Measurements from ENCODE around the gene SUCLG2.
A peak's percentile ranks its signal among the peaks of the same experiment; 100 is the strongest.

The SUCLG2 gene

GRCh38 chr3:67458408-67458807 is 196.0 kb downstream of the SUCLG2 start:
- peak; percentile 19 for DNase-seq (ENCODE audit: low spot score)

DNA sequence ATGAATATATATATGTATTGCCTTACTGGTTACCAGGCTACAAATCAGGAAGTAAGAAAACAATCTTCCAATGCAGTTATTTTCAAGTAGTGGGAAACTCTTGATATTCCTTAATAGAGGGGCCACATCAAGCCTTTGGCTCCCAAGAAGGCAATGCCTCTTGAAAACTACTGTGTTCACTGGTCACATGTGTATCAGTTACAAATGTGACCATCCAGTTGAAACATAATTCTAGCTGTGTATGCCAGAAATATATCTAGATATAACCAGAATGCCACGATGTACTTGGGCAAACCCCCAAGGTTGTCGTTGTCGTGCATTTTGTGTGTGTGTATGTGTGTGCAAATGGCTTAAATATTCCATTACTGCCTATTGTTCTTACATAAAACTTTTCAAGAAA is 200.8 kb downstream of the SUCLG2 start:
- no peak for DNase-seq (ENCODE audit: low spot score)

GRCh38 chr3:67450153-67450552 is 204.3 kb downstream of the SUCLG2 start:
- no peak for DNase-seq (ENCODE audit: low spot score)

DNA sequence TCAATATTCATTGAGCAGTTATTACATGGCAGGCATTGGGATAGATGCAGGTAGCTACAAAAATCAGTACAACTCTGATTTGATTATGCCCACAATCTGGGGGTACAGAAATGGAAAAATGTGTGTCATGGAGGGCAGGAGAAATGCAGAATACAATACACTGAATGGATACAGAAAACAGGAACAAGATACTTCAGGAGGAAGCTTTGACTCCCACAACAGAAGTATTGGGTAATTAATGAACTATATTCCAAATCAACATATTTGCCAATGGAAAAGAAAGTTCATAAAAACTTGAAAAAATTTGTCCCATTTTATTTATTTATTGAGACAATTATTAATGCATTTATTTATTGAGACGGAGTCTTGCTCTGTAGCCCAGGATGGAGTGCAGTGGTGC is 207.0 kb downstream of the SUCLG2 start:
- DNase-seq (ENCODE audit: low spot score), result no peak

DNA sequence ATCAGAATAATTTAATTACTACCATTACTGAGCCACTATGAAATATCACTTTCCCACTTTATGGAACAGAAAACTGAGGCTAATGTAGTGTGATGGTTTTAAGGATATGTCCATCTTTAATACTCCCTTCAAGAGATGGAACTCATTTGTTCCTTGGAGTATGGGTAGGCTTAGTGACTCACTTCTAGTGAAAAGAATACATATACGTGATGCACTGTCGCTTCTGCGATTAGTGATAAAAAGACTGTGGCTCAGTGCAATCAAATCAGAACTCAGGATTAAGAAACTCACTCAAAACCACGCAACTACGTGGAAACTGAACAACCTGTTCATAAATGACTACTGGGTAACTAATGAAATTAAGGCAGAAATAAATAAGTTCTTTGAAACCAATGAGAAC is 216.6 kb downstream of the SUCLG2 start:
- no peak for DNase-seq (ENCODE audit: low spot score)

DNA sequence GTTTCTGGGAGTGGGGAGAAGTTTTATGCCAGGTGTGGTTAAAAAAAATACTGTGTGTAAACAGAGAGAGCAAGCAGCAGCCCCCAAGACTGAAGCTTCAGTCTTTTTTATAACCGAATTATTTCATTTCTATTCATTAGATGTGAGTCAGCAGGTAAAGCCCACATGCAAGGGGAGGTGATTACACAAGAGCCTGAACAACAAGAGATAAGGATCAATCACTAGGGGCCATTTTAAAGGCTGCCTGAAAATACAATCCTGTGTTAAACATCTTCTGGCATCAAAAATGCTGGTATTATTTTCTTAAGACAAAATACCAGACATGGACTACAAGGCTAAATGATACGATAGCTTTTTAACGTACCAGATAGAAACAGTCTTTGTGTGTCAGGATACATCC is 217.3 kb downstream of the SUCLG2 start:
- DNase-seq (ENCODE audit: low spot score), result no peak

DNA sequence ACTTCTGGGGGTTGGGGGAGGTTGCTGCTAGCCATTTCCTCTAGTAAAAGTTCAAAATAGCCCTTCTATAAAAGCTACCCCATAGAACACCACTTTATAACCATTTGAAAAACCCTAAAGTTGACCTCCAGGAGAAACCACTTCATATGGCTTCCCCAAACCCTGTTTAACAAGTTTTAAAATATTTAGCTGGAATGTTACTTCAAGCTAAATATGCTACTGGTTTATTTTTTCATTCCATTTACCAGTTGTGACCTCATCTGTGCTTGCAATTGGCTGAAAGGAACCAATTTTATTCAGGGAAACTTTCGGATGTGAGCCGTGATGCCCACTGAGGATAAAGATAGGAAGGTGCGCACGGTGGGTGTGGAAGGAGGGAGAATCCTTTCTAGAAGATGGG is 221.3 kb downstream of the SUCLG2 start:
- DNase-seq (ENCODE audit: low spot score), result no peak

- no peak for DNase-seq (ENCODE audit: low spot score)
These were observed 222.5 kb downstream of the SUCLG2 start for GRCh38 chr3:67431887-67432286.

- no peak for DNase-seq (ENCODE audit: low spot score)
These were observed 230.7 kb downstream of the SUCLG2 start for GRCh38 chr3:67423722-67424121.

GRCh38 chr3:67421912-67422311 is 232.5 kb downstream of the SUCLG2 start:
- DNase-seq (ENCODE audit: low spot score), result no peak

DNA sequence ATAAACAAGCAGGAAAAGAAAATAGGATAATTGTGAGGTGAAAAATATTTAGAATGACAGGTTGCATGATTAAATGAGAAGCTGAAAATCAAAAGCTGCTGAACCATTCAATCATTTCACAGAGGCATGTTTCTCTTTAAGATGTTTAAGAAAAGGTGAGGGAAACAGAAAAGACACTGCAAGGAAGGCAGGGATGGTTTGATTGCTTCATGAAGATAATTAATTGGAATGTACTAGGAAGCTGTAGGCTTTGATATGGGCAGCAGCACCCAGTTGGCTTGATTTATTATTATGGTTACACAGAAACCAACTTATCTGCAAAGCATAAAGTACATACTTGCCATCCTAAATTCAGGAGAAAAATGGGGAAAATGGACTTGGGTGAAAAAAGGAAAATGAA is 234.6 kb downstream of the SUCLG2 start:
- DNase-seq (ENCODE audit: low spot score), result no peak

GRCh38 chr3:67419218-67419529 is 235.2 kb downstream of the SUCLG2 start:
- DNase-seq (ENCODE audit: low spot score), result no peak

DNA sequence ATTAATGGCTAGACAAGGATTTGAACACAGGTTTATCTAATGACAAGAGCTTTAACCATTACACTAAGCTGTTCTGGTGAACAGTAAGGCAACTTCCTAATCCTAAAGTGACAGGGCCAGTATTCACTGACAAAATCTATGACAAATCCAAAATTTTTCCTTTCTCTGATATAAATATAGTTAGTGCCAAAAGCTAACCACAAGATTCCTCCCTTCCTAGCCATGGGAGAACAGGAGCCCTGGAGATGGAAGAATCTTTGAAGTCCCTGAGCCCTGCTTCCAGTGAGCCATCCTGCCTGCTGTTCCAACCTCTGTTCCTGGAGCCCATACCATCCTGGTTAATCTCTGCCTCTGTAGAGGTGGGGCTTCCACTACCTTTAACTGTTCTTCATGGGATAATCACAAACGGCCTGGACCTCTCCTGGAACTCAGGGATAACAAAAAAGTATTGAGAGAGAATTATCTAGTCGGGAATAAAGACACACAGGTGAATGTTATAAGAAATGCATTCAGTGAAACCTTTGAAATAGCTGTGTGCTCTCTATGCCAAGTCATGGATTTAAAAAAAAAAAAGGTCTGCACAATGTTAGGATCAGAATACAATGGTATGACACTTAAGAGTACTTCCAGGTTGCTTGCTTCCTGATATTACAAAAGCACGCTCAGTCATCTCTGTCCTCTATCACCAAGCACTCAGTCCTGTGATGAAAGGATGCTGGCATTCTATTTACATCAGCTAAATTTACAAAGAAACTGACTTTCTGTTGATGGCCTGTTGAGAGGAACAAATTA is 235.8 kb downstream of the SUCLG2 start:
- DNase-seq (ENCODE audit: low spot score), result no peak

DNA sequence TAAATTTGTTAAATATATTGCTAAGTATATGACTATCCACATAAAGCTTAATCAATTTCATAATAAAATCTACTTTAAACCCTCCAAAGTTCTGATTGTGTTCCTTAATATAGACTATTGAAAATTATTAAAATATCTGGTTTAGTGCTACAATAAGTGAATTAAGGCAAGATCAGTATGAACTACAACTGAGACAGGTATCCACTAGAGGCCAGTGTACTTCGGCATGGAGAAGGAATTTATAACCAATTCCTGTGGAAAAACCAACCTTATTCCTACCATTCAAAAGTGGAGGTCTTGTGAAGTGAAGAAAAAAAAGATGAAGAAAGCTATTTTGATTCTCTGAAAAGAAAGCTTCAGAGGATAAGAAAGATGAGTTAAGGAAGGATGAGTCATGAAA is 237.7 kb downstream of the SUCLG2 start:
- no peak for DNase-seq (ENCODE audit: low spot score)

GRCh38 chr3:67415511-67415910 is 238.9 kb downstream of the SUCLG2 start:
- DNase-seq (ENCODE audit: low spot score), result no peak

DNA sequence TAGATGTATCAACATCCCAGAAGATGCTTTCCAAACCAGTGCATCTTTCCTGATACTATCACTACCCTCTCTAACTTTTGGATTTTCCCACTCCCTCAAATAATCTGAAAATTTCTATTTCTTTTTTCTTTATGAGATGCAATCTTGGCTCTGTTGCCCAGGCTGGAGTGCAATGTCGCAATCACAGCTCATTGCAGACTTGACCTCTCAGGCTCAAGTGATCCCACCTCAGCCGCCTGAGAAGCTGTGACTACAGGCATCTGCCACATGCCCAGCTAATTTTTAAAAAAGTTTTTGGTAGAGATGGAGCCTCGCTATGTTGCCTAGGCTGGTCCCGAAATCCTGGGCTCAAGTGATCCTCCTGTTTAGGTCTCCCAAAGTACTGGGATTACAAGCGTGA is 239.7 kb downstream of the SUCLG2 start:
- DNase-seq (ENCODE audit: low spot score), result no peak

DNA sequence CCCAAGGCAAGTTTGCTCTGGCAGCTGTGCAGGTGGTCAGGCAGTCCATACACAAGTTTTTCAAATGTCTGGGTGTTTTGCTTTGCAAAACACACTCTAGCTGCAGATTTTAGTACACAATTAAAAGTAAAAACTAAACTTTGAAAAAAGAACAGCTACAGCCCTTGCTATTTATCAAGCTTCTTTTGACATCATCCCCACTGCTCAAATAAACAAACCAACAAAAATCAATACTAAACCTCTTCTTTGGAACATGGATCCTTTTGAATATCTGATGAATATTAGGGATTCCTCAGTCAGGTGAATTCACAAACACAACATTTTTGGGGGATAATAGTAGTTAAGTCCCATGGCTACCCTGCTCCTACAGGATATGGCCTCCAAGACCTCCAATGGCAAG is 249.2 kb downstream of the SUCLG2 start:
- DNase-seq (ENCODE audit: low spot score), result no peak

DNA sequence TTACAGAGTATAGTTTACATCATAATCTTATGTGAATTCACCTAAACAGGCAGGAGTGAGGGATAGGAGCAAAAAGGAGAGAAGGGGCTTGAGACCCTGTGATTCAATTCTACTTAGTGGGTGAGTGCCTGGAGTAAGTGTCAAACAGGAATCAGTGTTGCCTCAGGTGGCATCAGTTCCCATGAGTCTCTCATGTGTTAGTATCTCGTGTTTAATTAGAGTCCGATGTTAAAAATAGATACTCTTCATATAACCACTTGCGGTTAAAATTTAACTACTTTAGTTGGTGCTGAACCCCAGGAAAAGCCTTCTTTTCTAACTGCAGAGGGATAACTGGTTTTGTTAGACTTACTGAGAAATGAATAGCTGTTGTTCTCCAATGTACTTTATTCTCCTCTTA is 251.5 kb downstream of the SUCLG2 start:
- DNase-seq (ENCODE audit: low spot score), result no peak

DNA sequence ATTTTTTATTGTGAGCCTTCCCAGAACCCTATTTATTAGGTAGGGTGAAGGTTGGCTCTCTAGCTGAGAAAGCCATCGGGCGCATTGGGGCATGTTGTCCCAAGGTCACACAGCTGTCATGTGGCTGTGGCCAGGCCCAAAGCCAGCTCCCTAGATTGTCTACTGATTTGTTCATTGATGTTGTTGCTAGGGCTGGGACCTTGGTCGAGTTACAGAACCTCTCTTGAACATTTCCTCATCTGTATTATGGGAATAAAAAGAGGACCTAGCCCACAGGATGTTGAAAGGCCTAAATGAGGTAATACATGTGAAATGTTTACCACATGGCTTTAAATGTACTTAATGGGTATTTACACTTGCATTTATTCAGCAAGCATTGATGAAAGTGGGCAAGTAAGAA is 252.5 kb downstream of the SUCLG2 start:
- no peak for DNase-seq (ENCODE audit: low spot score)

GRCh38 chr3:67400476-67400875 is 253.9 kb downstream of the SUCLG2 start:
- no peak for DNase-seq (ENCODE audit: low spot score)

GRCh38 chr3:67389176-67389575 is 265.2 kb downstream of the SUCLG2 start:
- DNase-seq (ENCODE audit: low spot score), result no peak

DNA sequence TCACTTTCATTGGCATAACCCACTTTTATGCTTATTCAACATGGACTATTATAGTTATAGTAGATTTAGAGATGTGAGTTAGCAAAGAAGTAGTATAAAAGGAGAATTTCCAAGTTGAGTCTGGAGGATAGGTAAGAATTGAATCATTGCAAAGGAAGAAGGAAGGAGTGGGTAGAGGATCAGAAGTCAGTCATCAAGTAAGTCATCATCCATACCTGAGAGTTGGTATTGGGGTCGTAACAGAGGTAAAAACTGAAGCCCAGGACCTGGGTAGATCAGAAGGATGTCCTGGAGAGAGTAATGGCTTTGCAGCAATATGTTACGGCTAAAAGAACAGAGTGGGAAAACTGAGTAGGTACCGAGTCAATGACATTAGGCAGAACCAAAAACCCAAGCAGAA is 265.7 kb downstream of the SUCLG2 start:
- no peak for DNase-seq (ENCODE audit: low spot score)

GRCh38 chr3:67386451-67386850 is 268.0 kb downstream of the SUCLG2 start:
- no peak for DNase-seq (ENCODE audit: low spot score)

GRCh38 chr3:67384760-67385397 is 269.5 kb downstream of the SUCLG2 start:
- DNase-seq (ENCODE audit: low spot score), result peak; percentile 33

Measured in kidney capillary endothelial cell (primary cell).